Upper lobe of left lung (tissue), 4 donors: Measurements from ENCODE around the gene ACY1.

Experiments used
- CTCF ChIP-seq, 6 experiments: fragments of 450-650 bp in 4 of 6; fragments of 200-600 bp in 2 of 6; sonication (generic) in 2 of 6; IDR thresholded peaks; one replicate each; pipeline ENCODE4 v1.5.1; 2016 to 2019; ENCODE audit warnings: antibody characterized with exemption in 6 of 6
- EP300 ChIP-seq, 4 donors: sonication (generic); formaldehyde crosslinking; IDR thresholded peaks; one replicate each; pipeline ENCODE4 v1.5.1; 2017; ENCODE audit warnings: antibody characterized with exemption in 4 of 4, control low read depth in 2 of 4

DNA sequence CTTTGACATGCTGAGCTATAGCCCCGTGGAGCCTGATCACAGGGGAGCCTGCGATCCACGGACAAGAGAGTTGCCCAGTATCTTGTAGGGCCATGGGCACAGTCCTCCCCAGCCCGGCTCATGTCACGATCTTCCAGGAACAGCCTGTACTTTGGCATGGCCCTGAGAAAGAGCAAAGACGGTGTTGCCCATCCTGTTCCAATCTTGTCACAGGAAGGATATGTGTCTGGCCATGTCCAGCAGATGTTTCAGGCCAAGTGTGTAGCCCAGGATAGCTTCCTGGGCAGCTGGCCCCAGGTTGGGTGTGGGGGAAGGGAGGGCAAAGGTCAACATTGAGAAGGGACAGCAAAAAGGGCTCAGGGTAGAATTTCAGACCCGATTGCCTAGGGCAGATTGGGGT, 29.4 kb downstream of the ACY1 start:
- TF ChIP-seq CTCF (IDR thresholded peaks at IDR 0.05), result no peak
- TF ChIP-seq EP300 (IDR thresholded peaks at IDR 0.05), result peak in 3 of 4 donors; percentile 65 to 98 (median 96)
